ENCODE results near the gene WRNIP1. TPM values are rescaled to one million over a fixed set of nuclear protein-coding genes. Genes with fewer than 3 reads are reported as not detected.

WRNIP1 gene
- polyA plus RNA-seq, 2 donors, result 50.0 to 71.2 TPM

- H3K27ac ChIP-seq (ENCODE audit: low read depth in 2 of 2, low read length in 1 of 2), result no peak overlapping the region
- no peak overlapping the region for H3K4me3 ChIP-seq (ENCODE audit: low read depth in 1 of 2, low read length in 2 of 2)
- no peaks in the 10 kb centered on the region for H3K27me3 ChIP-seq (ENCODE audit: control insufficient read depth in 1 of 2, insufficient read depth in 2 of 2, low read length in 2 of 2)
- 68 to 72% methylated on average over 9 of the region's 9 CpGs for WGBS, 2 donors
- H3K36me3 ChIP-seq (ENCODE audit: control insufficient read depth in 2 of 2, insufficient read depth in 2 of 2, low read length in 1 of 2), result no peaks in the 10 kb centered on the region
- H3K9me3 ChIP-seq (ENCODE audit: control insufficient read depth in 2 of 2, insufficient read depth in 1 of 2, low read depth in 1 of 2, low read length in 1 of 2), result no peaks in the 10 kb centered on the region
- H3K4me1 ChIP-seq (ENCODE audit: control insufficient read depth in 2 of 2, insufficient read depth in 2 of 2, low read length in 1 of 2), result no peaks in the 10 kb centered on the region
These were observed 34.7 kb upstream of the WRNIP1 start for GRCh38 chr6:2730353-2731107.

- Histone ChIP-seq H3K9me3 (ENCODE audit: control insufficient read depth in 2 of 2, insufficient read depth in 1 of 2, low read depth in 1 of 2, low read length in 1 of 2) (no peaks in the 10 kb centered on the region), H3K27me3 (ENCODE audit: control insufficient read depth in 1 of 2, insufficient read depth in 2 of 2, low read length in 2 of 2) (no peaks in the 10 kb centered on the region), H3K36me3 (ENCODE audit: control insufficient read depth in 2 of 2, insufficient read depth in 2 of 2, low read length in 1 of 2) (no peaks in the 10 kb centered on the region), H3K4me1 (ENCODE audit: control insufficient read depth in 2 of 2, insufficient read depth in 2 of 2, low read length in 1 of 2) (no peaks in the 10 kb centered on the region), H3K27ac (ENCODE audit: low read depth in 2 of 2, low read length in 1 of 2) (no peak overlapping the region), H3K4me3 (ENCODE audit: low read depth in 1 of 2, low read length in 2 of 2) (no peak overlapping the region)
- 69 to 74% methylated on average over 5 of the region's 5 CpGs for WGBS, 2 donors
These were observed 33.8 kb upstream of the WRNIP1 start for GRCh38 chr6:2731281-2731909.

GRCh38 chr6:2732503-2733089, 32.6 kb upstream of the WRNIP1 start:
- H3K4me3 ChIP-seq (ENCODE audit: low read depth in 1 of 2, low read length in 2 of 2), result no peak overlapping the region
- 49 to 54% methylated on average over 5 of the region's 5 CpGs for WGBS, 2 donors
- no peaks in the 10 kb centered on the region for H3K36me3 ChIP-seq (ENCODE audit: control insufficient read depth in 2 of 2, insufficient read depth in 2 of 2, low read length in 1 of 2)
- no peak overlapping the region for H3K27ac ChIP-seq (ENCODE audit: low read depth in 2 of 2, low read length in 1 of 2)
- H3K27me3 ChIP-seq (ENCODE audit: control insufficient read depth in 1 of 2, insufficient read depth in 2 of 2, low read length in 2 of 2), result no peaks in the 10 kb centered on the region
- H3K4me1 ChIP-seq (ENCODE audit: control insufficient read depth in 2 of 2, insufficient read depth in 2 of 2, low read length in 1 of 2), result no peaks in the 10 kb centered on the region
- no peaks in the 10 kb centered on the region for H3K9me3 ChIP-seq (ENCODE audit: control insufficient read depth in 2 of 2, insufficient read depth in 1 of 2, low read depth in 1 of 2, low read length in 1 of 2)

GRCh38 chr6:2733324-2733723, 31.9 kb upstream of the WRNIP1 start:
- no peaks in the 10 kb centered on the region for H3K27me3 ChIP-seq (ENCODE audit: control insufficient read depth in 1 of 2, insufficient read depth in 2 of 2, low read length in 2 of 2)
- H3K4me3 ChIP-seq (ENCODE audit: low read depth in 1 of 2, low read length in 2 of 2), result no peak overlapping the region
- H3K4me1 ChIP-seq (ENCODE audit: control insufficient read depth in 2 of 2, insufficient read depth in 2 of 2, low read length in 1 of 2), result no peaks in the 10 kb centered on the region
- 60 to 77% methylated on average over 5 of the region's 5 CpGs for WGBS, 2 donors
- H3K27ac ChIP-seq (ENCODE audit: low read depth in 2 of 2, low read length in 1 of 2), result no peak overlapping the region
- no peaks in the 10 kb centered on the region for H3K9me3 ChIP-seq (ENCODE audit: control insufficient read depth in 2 of 2, insufficient read depth in 1 of 2, low read depth in 1 of 2, low read length in 1 of 2)
- H3K36me3 ChIP-seq (ENCODE audit: control insufficient read depth in 2 of 2, insufficient read depth in 2 of 2, low read length in 1 of 2), result no peaks in the 10 kb centered on the region

GRCh38 chr6:2733736-2734480, 31.3 kb upstream of the WRNIP1 start:
- no peak overlapping the region for H3K4me3 ChIP-seq (ENCODE audit: low read depth in 1 of 2, low read length in 2 of 2)
- no peaks in the 10 kb centered on the region for H3K9me3 ChIP-seq (ENCODE audit: control insufficient read depth in 2 of 2, insufficient read depth in 1 of 2, low read depth in 1 of 2, low read length in 1 of 2)
- no peak overlapping the region for H3K27ac ChIP-seq (ENCODE audit: low read depth in 2 of 2, low read length in 1 of 2)
- 90 to 93% methylated on average over 22 of the region's 22 CpGs for whole genome bisulfite sequencing, 2 donors
- no peaks in the 10 kb centered on the region for H3K27me3 ChIP-seq (ENCODE audit: control insufficient read depth in 1 of 2, insufficient read depth in 2 of 2, low read length in 2 of 2)
- H3K36me3 ChIP-seq (ENCODE audit: control insufficient read depth in 2 of 2, insufficient read depth in 2 of 2, low read length in 1 of 2), result no peaks in the 10 kb centered on the region
- H3K4me1 ChIP-seq (ENCODE audit: control insufficient read depth in 2 of 2, insufficient read depth in 2 of 2, low read length in 1 of 2), result no peaks in the 10 kb centered on the region

GRCh38 chr6:2734488-2735166, 30.6 kb upstream of the WRNIP1 start:
- H3K4me1 ChIP-seq (ENCODE audit: control insufficient read depth in 2 of 2, insufficient read depth in 2 of 2, low read length in 1 of 2), result no peaks in the 10 kb centered on the region
- no peak overlapping the region for H3K27ac ChIP-seq (ENCODE audit: low read depth in 2 of 2, low read length in 1 of 2)
- WGBS, 2 donors, result 54 to 63% methylated on average over 2 of the region's 2 CpGs
- H3K36me3 ChIP-seq (ENCODE audit: control insufficient read depth in 2 of 2, insufficient read depth in 2 of 2, low read length in 1 of 2), result no peaks in the 10 kb centered on the region
- H3K9me3 ChIP-seq (ENCODE audit: control insufficient read depth in 2 of 2, insufficient read depth in 1 of 2, low read depth in 1 of 2, low read length in 1 of 2), result no peaks in the 10 kb centered on the region
- H3K27me3 ChIP-seq (ENCODE audit: control insufficient read depth in 1 of 2, insufficient read depth in 2 of 2, low read length in 2 of 2), result no peaks in the 10 kb centered on the region
- H3K4me3 ChIP-seq (ENCODE audit: low read depth in 1 of 2, low read length in 2 of 2), result no peak overlapping the region

GRCh38 chr6:2737885-2738284, 27.3 kb upstream of the WRNIP1 start:
- 59 to 61% methylated on average over 3 of the region's 3 CpGs for WGBS, 2 donors
- Histone ChIP-seq H3K27ac (ENCODE audit: low read depth in 2 of 2, low read length in 1 of 2) (no peak overlapping the region), H3K4me3 (ENCODE audit: low read depth in 1 of 2, low read length in 2 of 2) (no peak overlapping the region), H3K4me1 (ENCODE audit: control insufficient read depth in 2 of 2, insufficient read depth in 2 of 2, low read length in 1 of 2) (no peaks in the 10 kb centered on the region), H3K9me3 (ENCODE audit: control insufficient read depth in 2 of 2, insufficient read depth in 1 of 2, low read depth in 1 of 2, low read length in 1 of 2) (no peaks in the 10 kb centered on the region), H3K27me3 (ENCODE audit: control insufficient read depth in 1 of 2, insufficient read depth in 2 of 2, low read length in 2 of 2) (no peaks in the 10 kb centered on the region), H3K36me3 (ENCODE audit: control insufficient read depth in 2 of 2, insufficient read depth in 2 of 2, low read length in 1 of 2) (no peaks in the 10 kb centered on the region)

- Histone ChIP-seq H3K4me1 (ENCODE audit: control insufficient read depth in 2 of 2, insufficient read depth in 2 of 2, low read length in 1 of 2) (no peaks in the 10 kb centered on the region), H3K27me3 (ENCODE audit: control insufficient read depth in 1 of 2, insufficient read depth in 2 of 2, low read length in 2 of 2) (no peaks in the 10 kb centered on the region), H3K27ac (ENCODE audit: low read depth in 2 of 2, low read length in 1 of 2) (no peak overlapping the region), H3K36me3 (ENCODE audit: control insufficient read depth in 2 of 2, insufficient read depth in 2 of 2, low read length in 1 of 2) (no peaks in the 10 kb centered on the region), H3K9me3 (ENCODE audit: control insufficient read depth in 2 of 2, insufficient read depth in 1 of 2, low read depth in 1 of 2, low read length in 1 of 2) (no peaks in the 10 kb centered on the region), H3K4me3 (ENCODE audit: low read depth in 1 of 2, low read length in 2 of 2) (no peak overlapping the region)
- 29 to 30% methylated on average over 5 of the region's 5 CpGs for WGBS, 2 donors
These were observed 26.7 kb upstream of the WRNIP1 start for GRCh38 chr6:2738373-2738979.

- no peak overlapping the region for H3K27ac ChIP-seq (ENCODE audit: low read depth in 2 of 2, low read length in 1 of 2)
- WGBS, 2 donors, result 87 to 91% methylated on average over 4 of the region's 4 CpGs
- H3K4me1 ChIP-seq (ENCODE audit: control insufficient read depth in 2 of 2, insufficient read depth in 2 of 2, low read length in 1 of 2), result no peaks in the 10 kb centered on the region
- H3K4me3 ChIP-seq (ENCODE audit: low read depth in 1 of 2, low read length in 2 of 2), result no peak overlapping the region
- no peaks in the 10 kb centered on the region for H3K9me3 ChIP-seq (ENCODE audit: control insufficient read depth in 2 of 2, insufficient read depth in 1 of 2, low read depth in 1 of 2, low read length in 1 of 2)
- no peaks in the 10 kb centered on the region for H3K27me3 ChIP-seq (ENCODE audit: control insufficient read depth in 1 of 2, insufficient read depth in 2 of 2, low read length in 2 of 2)
- no peaks in the 10 kb centered on the region for H3K36me3 ChIP-seq (ENCODE audit: control insufficient read depth in 2 of 2, insufficient read depth in 2 of 2, low read length in 1 of 2)
These were observed 25.9 kb upstream of the WRNIP1 start for GRCh38 chr6:2739335-2739734.
